ENCODE measurements around the gene UST.

UST gene

GRCh38 chr6:149064001-149064659 lies 317.3 kb downstream of the UST start:
- TF ChIP-seq, protein P1, sequence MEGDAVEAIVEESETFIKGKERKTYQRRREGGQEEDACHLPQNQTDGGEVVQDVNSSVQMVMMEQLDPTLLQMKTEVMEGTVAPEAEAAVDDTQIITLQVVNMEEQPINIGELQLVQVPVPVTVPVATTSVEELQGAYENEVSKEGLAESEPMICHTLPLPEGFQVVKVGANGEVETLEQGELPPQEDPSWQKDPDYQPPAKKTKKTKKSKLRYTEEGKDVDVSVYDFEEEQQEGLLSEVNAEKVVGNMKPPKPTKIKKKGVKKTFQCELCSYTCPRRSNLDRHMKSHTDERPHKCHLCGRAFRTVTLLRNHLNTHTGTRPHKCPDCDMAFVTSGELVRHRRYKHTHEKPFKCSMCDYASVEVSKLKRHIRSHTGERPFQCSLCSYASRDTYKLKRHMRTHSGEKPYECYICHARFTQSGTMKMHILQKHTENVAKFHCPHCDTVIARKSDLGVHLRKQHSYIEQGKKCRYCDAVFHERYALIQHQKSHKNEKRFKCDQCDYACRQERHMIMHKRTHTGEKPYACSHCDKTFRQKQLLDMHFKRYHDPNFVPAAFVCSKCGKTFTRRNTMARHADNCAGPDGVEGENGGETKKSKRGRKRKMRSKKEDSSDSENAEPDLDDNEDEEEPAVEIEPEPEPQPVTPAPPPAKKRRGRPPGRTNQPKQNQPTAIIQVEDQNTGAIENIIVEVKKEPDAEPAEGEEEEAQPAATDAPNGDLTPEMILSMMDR (IDR thresholded peaks at IDR 0.05; ENCODE audit: low read depth, low read length) = no peak
- DNase-seq (ENCODE audit: extremely low read depth, low read depth) = no peak

DNA sequence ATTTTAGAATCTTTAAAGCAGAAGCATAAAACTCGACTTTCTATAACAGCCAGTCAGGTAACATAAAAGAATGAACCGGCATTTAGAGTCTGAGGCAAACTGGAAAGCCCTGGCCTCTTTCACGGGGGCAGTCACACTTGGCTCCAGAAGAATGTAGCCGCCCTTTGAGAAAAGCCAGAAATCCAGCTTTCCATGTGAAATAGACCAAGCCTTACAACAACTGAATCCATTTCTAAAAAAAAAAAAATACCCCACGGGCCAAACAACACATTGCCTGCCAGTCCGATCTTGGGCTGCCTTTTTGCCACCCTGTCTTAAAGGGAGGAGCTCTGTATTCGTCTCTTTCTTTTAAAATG lies 317.8 kb downstream of the UST start:
- TF ChIP-seq, protein P1 (IDR thresholded peaks at IDR 0.05; ENCODE audit: low read depth, low read length) = no peak
- no peak for DNase-seq (ENCODE audit: extremely low read depth, low read depth)

DNA sequence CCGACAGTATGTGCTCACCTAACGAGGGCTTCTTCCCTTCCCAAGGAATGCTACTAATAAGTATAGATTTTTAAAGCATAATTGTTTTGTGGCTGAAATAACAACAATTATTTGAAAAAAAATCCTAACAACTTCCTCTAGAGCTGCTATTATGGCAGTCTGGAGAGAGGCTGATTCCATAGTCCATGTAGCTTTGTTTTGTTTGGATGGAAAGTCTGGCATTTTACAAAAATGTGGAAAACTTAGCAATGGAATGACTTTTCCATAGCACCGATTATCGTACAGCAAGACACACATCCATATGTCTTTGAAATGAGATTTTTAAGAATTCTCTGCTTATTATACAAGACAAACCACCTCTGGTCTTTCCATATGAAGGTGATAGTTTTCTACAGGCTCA lies 318.3 kb downstream of the UST start:
- TF ChIP-seq, protein P1 (IDR thresholded peaks at IDR 0.05; ENCODE audit: low read depth, low read length) = no peak
- no peak for DNase-seq (ENCODE audit: extremely low read depth, low read depth)

DNA sequence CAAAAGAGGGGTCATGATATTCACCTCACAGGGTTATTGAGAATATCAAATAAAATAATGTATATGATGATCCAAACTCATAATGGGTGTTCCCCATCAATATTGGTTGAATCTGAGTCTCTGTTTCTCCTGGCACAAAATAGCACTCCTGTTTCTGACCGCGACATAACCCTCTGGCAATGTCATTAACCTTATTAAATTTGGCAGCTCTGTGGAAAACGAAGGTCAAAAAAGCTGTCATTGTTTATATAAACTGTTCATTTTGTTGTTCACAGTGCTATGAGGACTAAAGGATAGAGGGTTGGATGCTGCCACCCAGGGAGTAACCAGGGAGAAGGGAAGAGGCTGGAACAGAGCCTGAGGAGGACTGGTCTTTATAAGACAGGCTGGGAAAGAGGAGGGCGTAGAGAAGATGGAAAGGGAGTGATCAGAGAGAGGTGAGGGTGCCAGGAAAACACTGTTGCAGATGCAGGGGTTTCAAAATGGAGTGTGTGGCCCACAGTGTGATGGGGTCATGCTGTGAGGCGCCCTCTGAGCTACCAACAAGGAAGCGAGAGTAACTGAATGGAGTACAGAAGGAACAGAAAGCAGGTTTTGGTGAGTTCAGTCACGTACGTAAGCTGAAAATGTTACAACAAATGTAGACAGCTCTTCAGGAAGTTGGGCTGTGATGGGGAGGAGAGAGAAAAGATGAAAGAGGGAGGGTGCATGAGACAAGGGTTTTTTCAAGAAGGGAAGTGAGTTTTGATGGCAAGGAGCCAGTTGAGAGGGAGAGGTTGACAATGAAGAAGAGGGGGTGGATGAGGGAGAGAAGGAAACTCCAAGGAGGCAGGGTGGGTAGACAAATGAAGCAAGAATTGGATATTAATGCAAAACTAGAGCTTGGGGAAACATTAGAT lies 319.1 kb downstream of the UST start:
- no peak for DNase-seq (ENCODE audit: extremely low read depth, low read depth)
- TF ChIP-seq, protein P1 (IDR thresholded peaks at IDR 0.05; ENCODE audit: low read depth, low read length) = no peak

GRCh38 chr6:149071997-149072396 lies 325.2 kb downstream of the UST start:
- DNase-seq (ENCODE audit: extremely low read depth, low read depth) = no peak
- TF ChIP-seq, protein P1 (IDR thresholded peaks at IDR 0.05; ENCODE audit: low read depth, low read length) = no peak

GRCh38 chr6:149074832-149075258 lies 328.0 kb downstream of the UST start:
- no peak for DNase-seq (ENCODE audit: extremely low read depth, low read depth)
- TF ChIP-seq, protein P1 (IDR thresholded peaks at IDR 0.05; ENCODE audit: low read depth, low read length) = no peak
